ENCODE measurements around the gene MSLN.
"Not testable (repeated sequence)": the region's sequence is repeated elsewhere in the genome, so short reads cannot be mapped to it uniquely, and the experiment has no call there.

The MSLN gene

DNA sequence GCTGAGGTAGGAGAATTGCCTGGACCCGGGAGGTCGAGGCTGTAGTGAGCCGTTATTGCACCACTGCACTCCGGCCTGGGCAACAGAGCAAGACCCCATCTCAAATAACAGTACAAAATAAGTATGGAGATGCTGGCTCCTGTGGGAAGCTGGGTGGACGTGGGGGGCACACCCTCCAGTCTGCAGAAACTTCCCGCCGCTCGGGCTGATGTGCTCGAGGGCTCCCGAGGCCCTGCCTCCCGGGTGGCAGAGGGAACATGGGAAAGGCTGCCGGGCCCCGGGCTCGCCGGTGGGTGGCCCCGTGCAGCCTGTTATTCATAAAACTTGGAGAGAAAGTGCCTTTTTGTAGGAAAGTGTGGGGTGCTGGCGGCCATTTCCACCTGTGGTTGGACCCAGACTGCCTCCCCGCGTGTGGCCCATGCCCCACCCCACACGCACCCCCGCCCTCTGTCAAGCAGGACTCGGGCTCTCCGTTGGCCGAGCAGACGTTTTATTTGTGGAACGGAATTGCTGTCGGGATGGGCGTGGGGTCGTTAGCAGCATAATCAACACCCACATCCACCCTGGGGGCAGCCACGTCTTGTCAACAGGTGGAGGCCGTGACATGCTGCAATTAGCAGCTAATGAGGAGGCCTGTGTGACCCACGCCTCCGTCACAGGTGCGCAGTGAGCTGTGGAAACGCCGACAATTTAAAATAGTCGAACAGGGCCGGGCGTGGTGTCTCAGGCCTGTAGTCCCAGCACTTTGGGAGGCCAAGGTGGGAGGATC lies 12.4 kb upstream of the MSLN start:
- intact Hi-C loops (cut with DNase I): no loop called here
- DNase-seq: no peak

DNA sequence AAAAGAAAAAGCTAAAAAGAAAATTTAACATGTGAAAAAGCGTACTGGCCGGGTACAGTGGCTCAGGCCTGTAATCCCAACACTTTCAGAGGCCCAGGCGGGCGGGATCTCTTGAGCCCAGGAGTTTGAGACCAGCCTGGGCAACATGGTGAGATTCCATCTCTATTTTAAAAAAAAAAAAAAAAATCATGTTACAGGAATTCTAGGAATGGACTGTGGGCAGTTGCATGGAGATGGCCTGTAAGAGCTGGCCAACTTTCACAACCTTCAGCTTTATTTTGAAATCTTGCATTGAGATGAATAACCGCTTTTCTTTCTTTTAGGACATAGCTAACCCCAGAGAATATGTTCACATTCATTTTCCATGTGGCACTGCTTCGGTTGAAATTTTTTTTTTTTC lies 11.5 kb upstream of the MSLN start:
- DNase-seq: no peak
- intact Hi-C loops (cut with DNase I): no loop called here

DNA sequence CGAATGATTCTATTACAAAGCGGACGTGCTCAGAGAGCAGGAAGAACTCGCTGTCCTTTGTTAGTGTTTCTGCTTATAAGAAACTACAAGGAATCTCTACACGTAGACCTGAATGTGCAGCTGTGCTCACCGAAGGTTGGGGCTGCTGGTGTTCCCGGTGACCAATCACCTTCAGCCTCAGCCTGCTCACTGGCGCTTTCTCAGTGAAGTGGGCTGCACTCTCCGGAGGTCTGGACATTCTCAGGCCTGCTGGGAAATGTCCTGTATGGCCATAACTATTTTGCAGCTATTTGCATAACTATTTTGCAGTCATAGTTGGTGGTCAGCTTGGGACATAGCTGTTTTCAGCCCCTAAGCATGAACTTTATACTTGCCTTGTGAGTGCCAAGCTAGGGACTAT lies 10.0 kb upstream of the MSLN start:
- intact Hi-C loops (cut with DNase I): no loop called here
- DNase-seq: no peak

DNA sequence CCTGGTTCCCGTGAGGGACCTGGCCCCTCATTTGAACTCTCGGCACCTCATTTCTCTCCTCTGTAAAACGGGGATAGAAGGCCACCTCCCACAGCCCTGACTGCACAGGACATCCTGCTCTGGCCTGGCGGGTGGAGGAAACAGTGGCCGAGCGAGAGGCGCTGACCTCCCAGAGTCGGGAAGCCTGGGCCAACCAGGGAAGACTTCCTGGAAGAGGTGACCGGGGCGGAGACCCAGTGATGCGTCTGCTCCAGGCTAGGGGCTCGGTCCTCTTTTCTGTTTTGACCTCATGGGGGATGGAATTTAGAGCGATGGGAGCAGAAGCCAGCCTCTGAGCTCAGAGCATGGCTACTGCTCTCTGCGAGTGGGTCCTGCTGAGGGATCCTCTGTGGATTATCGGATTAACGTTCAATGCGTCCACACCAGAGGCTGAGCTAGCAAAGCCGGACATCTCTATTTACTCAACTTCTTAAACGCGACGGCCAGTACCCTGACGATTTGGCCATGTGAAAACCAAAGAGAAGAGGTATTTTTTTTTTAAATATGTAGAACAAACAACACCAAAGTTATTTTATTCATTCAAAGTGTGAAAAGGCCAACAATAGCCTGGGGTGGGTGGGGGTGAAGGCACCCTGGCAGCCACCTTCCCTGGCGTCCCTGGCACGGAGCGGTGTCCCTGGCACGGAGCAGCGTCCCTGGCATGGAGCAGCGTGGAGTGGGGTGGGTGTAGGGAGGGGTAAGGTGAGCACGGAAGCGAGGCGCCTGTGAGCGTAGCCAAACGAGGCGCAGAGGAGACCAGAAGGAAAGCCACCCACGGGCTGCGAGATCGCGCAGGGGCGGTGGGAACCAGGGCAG lies 9.2 kb upstream of the MSLN start:
- peak in 5 of 42 donors; percentile 12 to 41 (median 33) for DNase-seq
- intact Hi-C loops (cut with DNase I): no loop called here

DNA sequence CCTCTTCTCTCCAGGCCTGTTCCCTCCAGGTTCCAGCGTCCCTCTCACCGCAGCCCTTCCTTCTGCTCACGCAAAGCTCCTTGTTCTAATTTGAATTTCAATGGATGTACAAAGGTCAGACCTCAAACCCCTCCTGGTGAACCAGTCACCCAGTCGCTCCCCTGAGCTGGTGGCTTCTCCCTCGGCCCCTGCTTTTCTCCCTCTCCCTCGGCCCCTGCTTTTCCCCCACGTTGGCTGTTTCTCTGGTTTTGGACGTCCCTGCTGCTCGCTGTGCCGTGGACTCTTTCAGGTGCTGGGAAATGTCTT lies 8.6 kb upstream of the MSLN start:
- intact Hi-C loops (cut with DNase I): no loop called here
- no peak for DNase-seq

DNA sequence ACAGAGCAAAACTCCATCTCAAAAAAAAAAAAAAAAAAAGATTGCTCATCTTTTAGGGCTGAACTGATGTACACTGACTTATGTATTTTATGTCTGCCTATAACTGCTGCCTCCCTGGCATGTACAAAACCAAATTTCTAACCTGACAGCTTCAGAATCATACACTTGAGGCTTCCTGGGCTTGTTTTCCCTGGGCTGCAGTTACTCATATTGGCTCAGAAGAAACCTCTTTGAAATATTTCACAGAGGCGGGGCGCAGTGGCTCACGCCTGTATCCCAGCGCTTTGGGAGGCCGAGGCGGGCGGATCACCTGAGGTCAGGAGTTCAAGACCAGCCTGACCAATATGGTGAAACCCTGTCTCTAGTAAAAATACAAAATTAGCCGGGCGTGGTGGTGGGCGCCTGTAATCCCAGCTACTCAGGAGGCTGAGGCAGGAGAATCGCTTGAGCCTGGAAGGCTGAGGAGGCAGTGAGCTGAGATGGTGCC lies 6.4 kb upstream of the MSLN start:
- DNase-seq; intact Hi-C loops (cut with DNase I): not testable (repeated sequence)

DNA sequence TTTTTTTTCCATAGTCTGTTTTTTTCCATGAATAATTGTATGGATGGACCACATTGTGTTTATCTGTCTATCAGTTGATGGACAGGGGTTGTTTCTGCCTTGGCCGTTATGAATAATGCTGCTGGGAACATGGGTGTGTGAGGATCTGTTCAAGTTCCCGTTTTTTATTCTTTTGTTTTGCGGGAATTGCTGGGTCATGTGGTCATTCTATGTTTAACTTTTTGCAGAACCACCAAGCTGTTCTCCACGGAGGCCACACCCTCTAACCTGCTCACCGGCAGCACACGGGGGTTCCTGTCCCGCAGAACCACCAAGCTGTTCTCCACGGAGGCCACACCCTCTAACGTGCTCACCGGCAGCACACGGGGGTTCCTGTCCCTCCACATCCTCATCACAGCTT lies 5.9 kb upstream of the MSLN start:
- no peak for DNase-seq
- intact Hi-C loops (cut with DNase I): no loop called here

DNA sequence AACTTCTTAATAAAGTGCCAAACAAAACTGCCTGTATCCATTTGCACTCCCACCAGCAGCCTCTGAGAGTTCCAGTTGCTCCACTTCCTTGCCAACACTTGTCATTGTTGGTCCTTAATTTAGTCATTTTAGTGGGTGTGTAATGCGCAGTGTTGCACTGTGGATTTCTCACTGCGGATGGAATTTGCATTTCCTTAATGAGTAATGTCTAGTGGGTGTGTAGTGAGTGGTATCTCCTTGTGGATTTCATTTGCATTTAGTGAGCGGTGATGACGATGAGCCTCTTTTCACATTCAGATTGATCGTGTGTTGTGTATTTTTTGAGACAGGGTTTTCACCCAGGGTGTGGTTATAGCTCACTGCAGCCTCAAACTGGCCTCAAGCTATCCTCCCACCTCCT lies 4.1 kb upstream of the MSLN start:
- intact Hi-C loops (cut with DNase I): no loop called here
- no peak for DNase-seq

DNA sequence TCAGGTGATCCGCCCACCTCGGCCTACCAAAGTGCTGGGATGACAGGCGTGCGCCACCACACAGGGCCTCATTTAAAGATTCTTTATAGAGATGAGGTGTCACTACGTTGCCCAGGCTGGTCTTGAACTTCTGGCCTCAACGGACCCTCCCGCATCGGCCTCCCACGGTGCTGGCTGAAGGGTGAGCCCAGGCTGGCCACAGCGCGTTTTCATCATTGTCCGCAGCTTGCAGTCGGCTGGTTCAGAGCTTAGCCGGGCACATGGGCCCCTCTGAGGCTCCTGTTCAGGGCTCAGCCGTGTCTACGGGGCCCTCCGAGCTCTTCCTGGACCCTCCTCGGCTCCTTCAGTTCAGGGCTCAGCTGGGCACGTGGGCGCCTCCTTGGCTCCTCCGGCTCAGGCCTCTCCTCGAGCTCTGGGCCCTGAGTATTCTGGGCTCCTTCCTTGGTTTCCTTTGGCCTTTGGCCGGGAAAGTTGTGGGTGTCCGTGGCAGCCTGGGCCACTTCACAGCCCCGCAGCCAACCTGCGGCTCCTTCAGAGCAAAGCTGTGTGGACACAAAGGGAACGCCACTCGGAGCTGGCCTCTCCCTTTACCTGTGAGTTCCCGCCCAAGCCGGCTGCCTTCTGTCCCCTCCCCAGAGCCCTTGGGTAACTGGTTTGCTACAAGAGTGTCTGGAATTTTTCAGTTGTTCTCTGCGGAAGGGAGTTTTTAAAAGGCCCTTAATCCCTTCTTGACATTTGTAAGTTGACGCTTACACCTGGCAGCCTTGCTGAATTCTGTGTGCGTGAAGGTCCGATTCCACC lies 1.2 kb upstream of the MSLN start:
- intact Hi-C loops (cut with DNase I): no loop called here
- no peak for DNase-seq

DNA sequence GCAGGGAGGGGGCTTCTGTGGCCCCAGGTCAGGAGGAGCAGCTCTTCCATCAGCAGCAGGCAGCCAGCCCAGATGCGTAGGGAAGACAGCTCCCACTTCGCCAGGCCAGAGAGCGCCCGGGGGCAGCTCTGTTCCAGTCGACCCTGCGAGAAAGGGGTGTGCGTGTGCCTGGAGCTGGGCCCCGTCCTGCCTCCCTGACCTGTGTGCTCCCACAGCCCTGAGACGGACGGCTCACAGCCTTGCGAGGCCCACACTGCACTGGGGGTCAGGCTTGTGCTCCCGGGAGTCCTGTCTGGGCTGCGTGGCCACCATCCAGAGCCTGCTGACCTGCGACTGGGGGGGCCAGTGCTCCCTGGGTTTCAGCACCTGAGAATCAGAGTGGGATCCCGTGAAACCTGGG lies 469 bp upstream of the MSLN start:
- no peak for DNase-seq
- intact Hi-C loops (cut with DNase I): no loop called here

DNA sequence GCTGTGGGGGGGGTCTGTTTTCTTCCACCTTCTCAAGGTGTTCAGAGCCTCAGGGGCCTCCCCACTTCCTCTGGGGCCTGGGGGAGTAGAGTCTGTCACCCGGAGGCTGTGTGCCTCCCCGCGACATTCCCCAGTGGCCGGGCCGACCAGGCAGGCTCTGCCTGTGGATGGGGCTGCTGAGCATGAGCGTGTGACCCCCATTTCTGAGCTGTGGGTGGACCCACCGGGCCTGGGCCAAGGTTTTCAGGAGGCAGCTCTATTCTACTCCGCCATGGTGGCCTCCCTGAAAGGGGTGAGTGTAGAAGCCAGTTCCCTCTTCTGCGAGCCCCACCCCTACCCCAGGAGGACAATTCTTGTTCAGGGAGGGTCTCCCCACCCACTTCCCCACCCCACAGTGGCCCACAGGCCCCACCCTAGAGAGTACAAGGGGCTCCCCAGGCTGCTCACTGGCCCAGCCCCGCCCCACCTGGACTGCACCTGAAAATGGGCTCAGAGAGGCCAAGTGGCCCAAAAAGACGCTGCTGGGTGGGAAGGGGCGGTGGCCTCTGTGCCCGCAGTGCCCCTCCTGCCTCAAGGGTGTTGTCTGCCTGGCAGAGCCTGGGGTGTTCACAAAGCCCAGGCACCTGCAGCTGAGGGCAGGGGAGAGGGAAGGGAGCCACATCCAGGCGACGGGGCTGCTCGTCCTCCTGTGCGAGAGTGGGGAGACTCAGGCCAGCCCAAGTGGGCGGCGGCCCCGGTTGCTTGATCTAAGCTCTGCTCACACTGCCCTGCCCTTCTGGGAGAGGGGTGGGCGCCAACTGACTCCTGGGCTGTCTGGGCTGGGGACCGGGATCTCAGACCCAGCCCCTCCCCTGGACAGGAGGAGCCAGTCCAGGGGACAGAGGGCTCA lies 1.3 kb downstream of the MSLN start:
- DNase-seq: no peak
- intact Hi-C loops (cut with DNase I): no loop called here

DNA sequence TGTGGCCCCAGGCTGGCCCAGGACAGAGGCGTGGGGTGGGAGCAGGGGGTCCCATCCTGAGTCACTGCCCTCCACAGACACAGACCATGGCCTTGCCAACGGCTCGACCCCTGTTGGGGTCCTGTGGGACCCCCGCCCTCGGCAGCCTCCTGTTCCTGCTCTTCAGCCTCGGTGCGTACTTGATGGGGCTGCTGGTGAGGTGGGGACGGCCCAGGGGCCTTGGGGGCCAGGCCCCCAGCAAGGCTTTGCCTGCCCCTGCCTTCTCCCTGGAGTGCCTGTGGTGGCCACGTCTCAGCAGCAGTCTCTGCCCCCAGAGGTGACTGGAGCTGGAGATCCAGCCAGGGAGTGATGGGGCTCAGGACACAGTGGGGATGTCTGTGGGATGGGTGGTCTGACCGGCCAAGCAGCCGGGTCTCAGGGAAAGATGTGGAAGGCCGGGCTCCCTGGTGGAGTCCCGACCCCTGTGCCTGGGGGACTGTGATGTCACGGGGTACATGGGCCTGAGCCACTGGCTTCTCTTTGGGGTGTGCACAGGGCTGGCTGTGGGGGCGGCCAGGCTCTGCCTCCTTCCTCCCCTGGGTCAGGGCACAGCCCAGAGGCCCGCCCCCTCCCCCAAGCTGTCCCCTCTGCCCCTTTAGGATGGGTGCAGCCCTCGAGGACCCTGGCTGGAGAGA lies 2.2 kb downstream of the MSLN start:
- intact Hi-C loops (cut with DNase I): no loop called here
- no peak for DNase-seq

DNA sequence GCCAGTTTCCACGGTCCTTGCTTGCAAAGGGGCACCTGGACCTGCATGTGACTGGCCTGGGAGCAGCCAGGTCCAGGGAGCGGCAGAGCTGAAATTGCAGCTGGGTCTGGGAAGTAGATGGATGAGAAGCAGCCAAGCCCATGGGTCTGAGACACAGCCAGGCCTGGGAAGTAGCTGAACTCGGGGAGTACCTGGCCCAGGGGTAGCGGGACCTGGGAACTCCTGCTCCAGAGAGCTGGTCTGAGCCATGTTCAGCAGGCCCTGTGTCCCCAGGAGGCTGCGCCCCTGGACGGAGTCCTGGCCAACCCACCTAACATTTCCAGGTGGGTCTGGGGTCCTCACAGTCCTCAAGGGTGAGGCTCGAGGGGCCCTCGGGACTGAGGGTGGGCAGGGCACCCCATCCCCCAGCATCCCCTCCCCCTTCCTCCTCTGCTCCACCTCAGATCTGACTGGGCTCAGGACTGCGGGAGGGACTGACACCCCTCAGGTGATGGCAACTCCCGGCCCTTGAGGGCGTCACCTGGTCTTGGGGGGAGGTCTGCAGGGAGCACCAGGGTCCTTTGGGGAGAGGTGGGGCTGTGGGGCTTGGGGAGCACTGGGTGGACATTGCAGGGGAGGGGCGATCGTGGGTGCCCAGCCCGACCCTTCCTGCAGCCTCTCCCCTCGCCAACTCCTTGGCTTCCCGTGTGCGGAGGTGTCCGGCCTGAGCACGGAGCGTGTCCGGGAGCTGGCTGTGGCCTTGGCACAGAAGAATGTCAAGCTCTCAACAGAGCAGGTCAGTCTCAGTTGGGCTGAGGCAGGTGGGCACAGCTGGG lies 3.0 kb downstream of the MSLN start:
- intact Hi-C loops (cut with DNase I): no loop called here
- DNase-seq: no peak

DNA sequence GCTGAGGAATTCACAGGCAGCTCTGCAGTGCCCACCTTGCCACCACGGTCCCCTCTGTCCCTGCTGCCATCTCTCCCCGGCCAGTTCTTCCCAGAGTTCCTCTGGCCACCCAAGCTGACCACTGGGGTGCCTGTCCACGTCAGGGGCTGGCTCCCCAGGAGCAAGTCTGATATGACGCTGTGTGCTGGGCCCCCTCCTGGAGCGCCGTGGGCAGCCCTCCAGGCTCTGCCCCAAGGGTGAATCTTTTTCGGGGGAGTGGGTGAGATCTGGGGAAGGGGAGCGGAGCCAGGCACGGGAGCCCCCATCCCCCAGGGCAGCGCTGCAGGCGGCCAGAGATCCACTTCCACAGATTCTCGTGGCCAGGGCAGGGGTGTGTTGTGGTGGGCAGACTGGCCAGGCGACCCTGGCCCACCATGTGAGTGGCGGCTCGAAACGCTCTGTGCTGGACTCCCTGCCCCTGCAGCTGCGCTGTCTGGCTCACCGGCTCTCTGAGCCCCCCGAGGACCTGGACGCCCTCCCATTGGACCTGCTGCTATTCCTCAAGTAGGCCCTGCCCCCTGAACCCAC lies 3.7 kb downstream of the MSLN start:
- intact Hi-C loops (cut with DNase I): no loop called here
- DNase-seq: no peak

DNA sequence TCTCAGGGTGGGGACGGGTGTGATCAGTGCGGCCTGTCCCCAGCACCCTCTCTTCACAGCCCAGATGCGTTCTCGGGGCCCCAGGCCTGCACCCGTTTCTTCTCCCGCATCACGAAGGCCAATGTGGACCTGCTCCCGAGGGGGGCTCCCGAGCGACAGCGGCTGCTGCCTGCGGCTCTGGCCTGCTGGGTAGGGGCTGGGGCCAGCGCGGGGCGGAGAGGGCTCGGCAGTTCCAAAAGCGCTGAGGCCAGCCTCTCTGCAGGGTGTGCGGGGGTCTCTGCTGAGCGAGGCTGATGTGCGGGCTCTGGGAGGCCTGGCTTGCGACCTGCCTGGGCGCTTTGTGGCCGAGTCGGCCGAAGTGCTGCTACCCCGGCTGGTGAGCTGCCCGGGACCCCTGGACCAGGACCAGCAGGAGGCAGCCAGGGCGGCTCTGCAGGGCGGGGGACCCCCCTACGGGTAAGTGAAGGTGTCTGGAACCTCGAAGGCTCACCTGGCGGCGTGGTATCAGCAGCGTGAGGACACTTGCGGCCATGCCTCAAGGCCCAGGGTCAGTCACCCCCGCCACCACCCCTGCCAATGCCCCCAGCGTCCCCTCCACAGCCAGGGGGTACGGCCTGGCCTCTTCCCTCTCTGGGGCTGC lies 4.4 kb downstream of the MSLN start:
- intact Hi-C loops (cut with DNase I): no loop called here
- no peak for DNase-seq

DNA sequence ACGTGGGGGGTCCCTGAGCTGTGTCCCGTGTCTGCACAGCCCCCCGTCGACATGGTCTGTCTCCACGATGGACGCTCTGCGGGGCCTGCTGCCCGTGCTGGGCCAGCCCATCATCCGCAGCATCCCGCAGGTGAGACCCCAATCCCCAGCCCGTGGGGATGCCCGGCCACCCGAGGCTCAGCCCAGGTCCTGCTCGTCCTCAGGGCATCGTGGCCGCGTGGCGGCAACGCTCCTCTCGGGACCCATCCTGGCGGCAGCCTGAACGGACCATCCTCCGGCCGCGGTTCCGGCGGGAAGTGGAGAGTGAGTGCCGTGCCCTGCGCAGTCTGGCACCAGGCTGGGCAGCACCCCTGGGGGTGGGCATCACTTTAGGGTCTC lies 4.9 kb downstream of the MSLN start:
- DNase-seq: no peak
- intact Hi-C loops (cut with DNase I): no loop called here
